ENCODE measurements around the gene PILRA. TPM values are rescaled to one million over a fixed set of nuclear protein-coding genes. Genes with fewer than 3 reads are reported as not detected.
A peak's percentile ranks its signal among the peaks of the same experiment; 100 is the strongest.

PILRA gene
- total and polyA plus RNA-seq, 2 donors (not counting 1 experiment from before 2014, with no cell fraction given), result 10.3 to 23.0 TPM

- H3K9me3 ChIP-seq (ENCODE audit: control extremely low read depth in 1 of 3, control insufficient read depth in 2 of 3, insufficient read depth in 1 of 3, low read length in 2 of 3), result peaks cover 0 to 4% (median 0%) of the 10 kb centered on the region in 3 donors
- DNase-seq, result peak; percentile 86
- peaks cover 30 to 41% of the 10 kb centered on the region in 2 donors for H3K4me1 ChIP-seq (ENCODE audit: control insufficient read depth in 2 of 2, insufficient read depth in 2 of 2, low read length in 2 of 2)
- ChIA-PET POLR2A (interaction anchor here (0.6 to 1.4 kb wide), 7 partner anchors 11 to 206 kb away, joined by 3 to 11 read pairs (median 4); partner anchors contain the start of genes MEPCE and ZCWPW1), CTCF (interaction anchor here (1.4 to 3.2 kb wide), 5 partner anchors 10 to 37 kb away, joined by 3 to 24 read pairs (median 8); no protein-coding TSS in a partner anchor)
- Mint-ChIP-seq H3K27me3 (no peaks in the 10 kb centered on the region), H3K27ac (peak overlapping the region; percentile 93), H3K4me3 (peak overlapping the region; percentile 74), H3K4me1 (peaks cover 49% of the 10 kb centered on the region), H3K9me3 (ENCODE audit: insufficient read depth) (no peaks in the 10 kb centered on the region)
- H2AFZ ChIP-seq (ENCODE audit: insufficient read depth, low read depth, low read length, poor library complexity, severe bottlenecking), result no peak overlapping the region
- no peaks in the 10 kb centered on the region for H3K79me2 ChIP-seq (ENCODE audit: control insufficient read depth, insufficient read depth, low read length)
- TF ChIP-seq, protein P1, sequence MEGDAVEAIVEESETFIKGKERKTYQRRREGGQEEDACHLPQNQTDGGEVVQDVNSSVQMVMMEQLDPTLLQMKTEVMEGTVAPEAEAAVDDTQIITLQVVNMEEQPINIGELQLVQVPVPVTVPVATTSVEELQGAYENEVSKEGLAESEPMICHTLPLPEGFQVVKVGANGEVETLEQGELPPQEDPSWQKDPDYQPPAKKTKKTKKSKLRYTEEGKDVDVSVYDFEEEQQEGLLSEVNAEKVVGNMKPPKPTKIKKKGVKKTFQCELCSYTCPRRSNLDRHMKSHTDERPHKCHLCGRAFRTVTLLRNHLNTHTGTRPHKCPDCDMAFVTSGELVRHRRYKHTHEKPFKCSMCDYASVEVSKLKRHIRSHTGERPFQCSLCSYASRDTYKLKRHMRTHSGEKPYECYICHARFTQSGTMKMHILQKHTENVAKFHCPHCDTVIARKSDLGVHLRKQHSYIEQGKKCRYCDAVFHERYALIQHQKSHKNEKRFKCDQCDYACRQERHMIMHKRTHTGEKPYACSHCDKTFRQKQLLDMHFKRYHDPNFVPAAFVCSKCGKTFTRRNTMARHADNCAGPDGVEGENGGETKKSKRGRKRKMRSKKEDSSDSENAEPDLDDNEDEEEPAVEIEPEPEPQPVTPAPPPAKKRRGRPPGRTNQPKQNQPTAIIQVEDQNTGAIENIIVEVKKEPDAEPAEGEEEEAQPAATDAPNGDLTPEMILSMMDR (IDR thresholded peaks at IDR 0.05), result no peak
- TF ChIP-seq EZH2 (IDR thresholded peaks at IDR 0.05; ENCODE audit: borderline replicate concordance, insufficient read depth, low read depth, low read length, poor library complexity, severe bottlenecking), result no peak
- H3K9ac ChIP-seq (ENCODE audit: low read length), result peak overlapping the region; percentile 40
- H3K27ac ChIP-seq (ENCODE audit: low read length in 2 of 2), result peak overlapping the region; percentile 67 to 82
- H4K20me1 ChIP-seq (ENCODE audit: control insufficient read depth, insufficient read depth, low read length, poor library complexity, severe bottlenecking), result no peaks in the 10 kb centered on the region
- ATAC-seq (ENCODE audit: low read depth), result peak; percentile 90
- no peaks in the 10 kb centered on the region for H3K27me3 ChIP-seq (replicated peaks in 1 of 4; ENCODE audit: control extremely low read depth in 1 of 4, control insufficient read depth in 3 of 4, insufficient read depth in 4 of 4, low read length in 3 of 4)
- peak overlapping the region; percentile 63 for H3K4me2 ChIP-seq (replicated peaks; ENCODE audit: low read depth, low read length, poor library complexity, severe bottlenecking)
- 0% methylated on average over 2 of the region's 9 CpGs for WGBS (ENCODE audit: insufficient coverage)
- peaks cover 0 to 3% of the 10 kb centered on the region in 2 experiments for H3K36me3 ChIP-seq (replicated peaks in 1 of 2; ENCODE audit: control extremely low read depth in 1 of 2, control insufficient read depth in 1 of 2, extremely low read depth in 1 of 2, insufficient read depth in 2 of 2, low read length in 1 of 2)
- H3K4me3 ChIP-seq (ENCODE audit: control extremely low read depth in 1 of 5, extremely low read depth in 1 of 5, insufficient read depth in 1 of 5, low read depth in 2 of 5, low read length in 4 of 5), result peak overlapping the region in 3 of 5 experiments; percentile 1 to 37 (median 8)
- intact Hi-C loops (cut with micrococcal nuclease), result loop anchor here (1.0 to 2.0 kb wide), 3 partner anchors 27 to 52 kb away; partner anchors contain the start of genes MEPCE and ZCWPW1
Measured at GRCh38 chr7:100396421-100396982, 23.2 kb downstream of the PILRA start.

Measured in B cell (primary cell).